Adrenal gland (tissue), 5 donors: ENCODE data around the gene SEMA3G.

Experiments
- CTCF ChIP-seq, 6 experiments: fragments of 450-650 bp in 4 of 6; fragments of 200-600 bp in 2 of 6; sonication (generic) in 1 of 6; IDR thresholded peaks; 1 replicate in 5 of 6; 2 replicates in 1 of 6; pipeline versions ENCODE4 v1.5.1 to v1.8.0; 2016 to 2021; ENCODE audit warnings: antibody characterized with exemption in 6 of 6, mild to moderate bottlenecking in 2 of 6, moderate library complexity in 1 of 6
- POLR2A ChIP-seq, 2 donors: fragments of 450-650 bp; IDR thresholded peaks; one replicate each; pipeline ENCODE4 v1.6.1; 2017; ENCODE audit warnings: antibody characterized with exemption in 2 of 2, mild to moderate bottlenecking in 2 of 2, moderate library complexity in 1 of 2
- donor health status: DM: no; HTN: no; CAD: no.

GRCh38 chr3:52406231-52406661 lies 38.7 kb downstream of the SEMA3G start:
- TF ChIP-seq CTCF (IDR thresholded peaks at IDR 0.05) (no peak), POLR2A (IDR thresholded peaks at IDR 0.05) (no peak)
